IPS-18c (cell line): ENCODE results near the gene PARP3.
"Not testable (repeated sequence)": the region's sequence is repeated elsewhere in the genome, so short reads cannot be mapped to it uniquely, and the experiment has no call there.

Experiments used
- H3K4me3 ChIP-seq: 2 replicates; pipeline ENCODE4 v1.7.0; 2013; ENCODE audit warnings: low read depth, mild to moderate bottlenecking, low read length, moderate library complexity; ENCODE audit not compliant: insufficient read depth
- H3K9me3 ChIP-seq: one replicate; pipeline ENCODE4 v1.6.1; 2013; ENCODE audit warnings: mild to moderate bottlenecking, low read length, moderate library complexity; ENCODE audit not compliant: control insufficient read depth, insufficient read depth

Gene PARP3

GRCh38 chr3:51941798-51942602 lies at the start of gene PARP3, which contains the start of gene RRP9:
Gene PARP3, plus strand, starts transcription at chr3:51942363. Its CDS starts 993 bp downstream, at chr3:51943356.
Gene RRP9, minus strand, starts transcription at chr3:51941904. Its CDS starts 37 bp downstream, at chr3:51941867.
- peak within 1 kb of the TSS; percentile 87 for H3K4me3 ChIP-seq

GRCh38 chr3:51894391-51894790 lies 47.8 kb upstream of the PARP3 start:
- H3K4me3 ChIP-seq: no peak overlapping the region
- H3K9me3 ChIP-seq: no peaks in the 10 kb centered on the region

More at GRCh38 chr3:51941798-51942602, at the start of gene PARP3, which contains the start of gene RRP9:
- no peaks in the 10 kb centered on the region for H3K9me3 ChIP-seq

- no peak overlapping the region for H3K4me3 ChIP-seq
- no peaks in the 10 kb centered on the region for H3K9me3 ChIP-seq
Observed at GRCh38 chr3:51894939-51895338, 47.2 kb upstream of the PARP3 start.

- no peaks in the 10 kb centered on the region for H3K9me3 ChIP-seq
- no peak overlapping the region for H3K4me3 ChIP-seq
Observed at GRCh38 chr3:51896607-51897305, 45.4 kb upstream of the PARP3 start.

- Histone ChIP-seq H3K9me3 (no peaks in the 10 kb centered on the region), H3K4me3 (no peak overlapping the region)
Observed at GRCh38 chr3:51897391-51897790, 44.8 kb upstream of the PARP3 start.

- H3K4me3 ChIP-seq: not testable (repeated sequence)
Observed at GRCh38 chr3:51900043-51900442, 42.1 kb upstream of the PARP3 start.

GRCh38 chr3:51902361-51902760 lies 39.8 kb upstream of the PARP3 start:
- H3K9me3 ChIP-seq: not testable (repeated sequence)

More at GRCh38 chr3:51900043-51900442, 42.1 kb upstream of the PARP3 start:
- not testable (repeated sequence) for H3K9me3 ChIP-seq

GRCh38 chr3:51904034-51904823 lies 37.9 kb upstream of the PARP3 start:
- Histone ChIP-seq H3K4me3 (no peak overlapping the region), H3K9me3 (no peaks in the 10 kb centered on the region)

More at GRCh38 chr3:51902361-51902760, 39.8 kb upstream of the PARP3 start:
- H3K4me3 ChIP-seq: not testable (repeated sequence)

GRCh38 chr3:51908026-51908425 lies 34.1 kb upstream of the PARP3 start:
- Histone ChIP-seq H3K9me3 (no peaks in the 10 kb centered on the region), H3K4me3 (no peak overlapping the region)

- no peak overlapping the region for H3K4me3 ChIP-seq
Observed at GRCh38 chr3:51916418-51916817, 25.7 kb upstream of the PARP3 start.

GRCh38 chr3:51921081-51921578 lies 21.0 kb upstream of the PARP3 start:
- Histone ChIP-seq H3K4me3 (no peak overlapping the region), H3K9me3 (no peaks in the 10 kb centered on the region)

More at GRCh38 chr3:51916418-51916817, 25.7 kb upstream of the PARP3 start:
- H3K9me3 ChIP-seq: no peaks in the 10 kb centered on the region

GRCh38 chr3:51927061-51927977 lies 14.8 kb upstream of the PARP3 start:
- H3K9me3 ChIP-seq: no peaks in the 10 kb centered on the region
- H3K4me3 ChIP-seq: no peak overlapping the region

GRCh38 chr3:51928438-51928837 lies 13.7 kb upstream of the PARP3 start:
- Histone ChIP-seq H3K9me3 (no peaks in the 10 kb centered on the region), H3K4me3 (no peak overlapping the region)

GRCh38 chr3:51928981-51929380 lies 13.2 kb upstream of the PARP3 start:
- H3K4me3 ChIP-seq, H3K9me3 ChIP-seq: not testable (repeated sequence)

- no peaks in the 10 kb centered on the region for H3K9me3 ChIP-seq
- H3K4me3 ChIP-seq: no peak overlapping the region
Observed at GRCh38 chr3:51929420-51930003, 12.7 kb upstream of the PARP3 start.

GRCh38 chr3:51930439-51930838 lies 11.7 kb upstream of the PARP3 start:
- H3K9me3 ChIP-seq: no peaks in the 10 kb centered on the region
- H3K4me3 ChIP-seq: no peak overlapping the region
